ENCODE data around the gene IL25. TPM values are rescaled to one million over a fixed set of nuclear protein-coding genes. Genes with fewer than 3 reads are reported as not detected.

The IL25 gene
- total and polyA plus RNA-seq, 7 experiments from 2014 or later: not detected

DNA sequence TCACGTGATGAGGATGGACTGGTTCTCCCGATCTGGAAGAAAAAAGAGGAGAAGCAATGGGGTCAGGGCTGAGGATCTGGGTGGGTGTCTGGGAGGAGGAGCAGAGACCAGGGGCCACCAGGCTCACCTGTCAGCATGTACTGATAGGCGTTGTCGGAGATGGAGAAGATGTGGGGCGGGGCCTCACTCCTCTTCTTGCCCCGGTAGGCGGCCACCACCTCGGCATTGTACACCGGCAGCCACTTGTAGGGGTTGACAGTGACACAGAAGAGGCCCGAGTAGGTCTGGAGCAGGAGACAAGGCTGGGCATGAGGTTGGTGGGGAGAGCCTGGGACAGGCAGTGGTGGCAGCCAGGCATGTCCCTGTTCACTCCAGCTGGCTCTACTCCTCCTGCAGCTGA lies 32.5 kb downstream of the IL25 start:
- H3K27ac Mint-ChIP-seq: no peak overlapping the region

GRCh38 chr14:23405516-23406025 lies 33.0 kb downstream of the IL25 start:
- Histone ChIP-seq H3K9me3 (ENCODE audit: control insufficient read depth in 2 of 3, low read length in 3 of 3) (no peaks in the 10 kb centered on the region), H3K27ac (ENCODE audit: low read depth, low read length) (no peak overlapping the region), H3K4me3 (ENCODE audit: low read length) (no peak overlapping the region), H3K36me3 (ENCODE audit: control insufficient read depth in 2 of 3, insufficient read depth in 3 of 3, low read length in 3 of 3) (no peaks in the 10 kb centered on the region), H3K4me1 (ENCODE audit: control insufficient read depth in 2 of 2, insufficient read depth in 2 of 2, low read length in 2 of 2) (no peaks in the 10 kb centered on the region), H3K27me3 (ENCODE audit: control insufficient read depth in 2 of 2, insufficient read depth in 2 of 2, low read length in 2 of 2) (no peaks in the 10 kb centered on the region)
- Mint-ChIP-seq H3K27ac (no peak overlapping the region), H3K27me3 (peaks cover 0 to 20% (median 5%) of the 10 kb centered on the region in 5 donors), H3K4me3 (no peak overlapping the region), H3K4me1 (peaks cover 0 to 4% (median 0%) of the 10 kb centered on the region in 7 donors), H3K36me3 (no peaks in the 10 kb centered on the region), H3K9me3 (no peaks in the 10 kb centered on the region)
- ChIA-PET POLR2A (no interaction called here), CTCF (no interaction called here)
- ATAC-seq (no peak), DNase-seq (no peak)
- intact Hi-C loops (cut with micrococcal nuclease): no loop called here

More for the DNA sequence above, 32.5 kb downstream of the IL25 start:
- Mint-ChIP-seq H3K9me3 (no peaks in the 10 kb centered on the region), H3K36me3 (no peaks in the 10 kb centered on the region), H3K4me1 (peaks cover 0 to 4% (median 0%) of the 10 kb centered on the region in 7 donors), H3K4me3 (no peak overlapping the region), H3K27me3 (peaks cover 0 to 18% (median 5%) of the 10 kb centered on the region in 5 donors)
- Histone ChIP-seq H3K4me3 (ENCODE audit: low read length) (no peak overlapping the region), H3K9me3 (ENCODE audit: control insufficient read depth in 2 of 3, low read length in 3 of 3) (no peaks in the 10 kb centered on the region), H3K27ac (ENCODE audit: low read depth, low read length) (no peak overlapping the region), H3K36me3 (ENCODE audit: control insufficient read depth in 2 of 3, insufficient read depth in 3 of 3, low read length in 3 of 3) (no peaks in the 10 kb centered on the region), H3K27me3 (ENCODE audit: control insufficient read depth in 2 of 2, insufficient read depth in 2 of 2, low read length in 2 of 2) (no peaks in the 10 kb centered on the region), H3K4me1 (ENCODE audit: control insufficient read depth in 2 of 2, insufficient read depth in 2 of 2, low read length in 2 of 2) (no peaks in the 10 kb centered on the region)
- ChIA-PET POLR2A (no interaction called here), CTCF (no interaction called here)
- no peak for ATAC-seq
- intact Hi-C loops (cut with micrococcal nuclease): no loop called here
- DNase-seq: no peak

DNA sequence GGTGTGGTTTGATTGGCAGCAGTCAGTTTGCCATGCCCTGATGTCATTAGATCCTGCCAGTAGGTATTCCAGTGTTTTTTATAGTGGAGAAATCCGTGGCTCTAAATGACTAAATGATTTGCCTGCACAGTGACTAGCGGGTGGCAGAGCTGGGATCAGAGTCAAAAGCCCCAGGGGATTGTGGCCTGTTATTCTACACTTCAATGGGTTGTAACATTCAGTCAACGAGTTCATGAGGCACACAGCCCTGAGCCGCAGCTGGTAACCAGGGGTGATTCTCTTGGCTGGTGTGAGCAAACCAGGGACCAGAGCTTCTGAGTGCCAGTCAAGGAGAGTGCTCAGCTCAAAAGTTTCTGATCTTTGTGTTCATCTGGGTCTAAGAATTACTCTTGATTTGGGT lies 33.6 kb downstream of the IL25 start:
- Histone ChIP-seq H3K9me3 (ENCODE audit: control insufficient read depth in 2 of 3, low read length in 3 of 3) (no peaks in the 10 kb centered on the region), H3K4me3 (ENCODE audit: low read length) (no peak overlapping the region), H3K4me1 (ENCODE audit: control insufficient read depth in 2 of 2, insufficient read depth in 2 of 2, low read length in 2 of 2) (no peaks in the 10 kb centered on the region), H3K36me3 (ENCODE audit: control insufficient read depth in 2 of 3, insufficient read depth in 3 of 3, low read length in 3 of 3) (no peaks in the 10 kb centered on the region), H3K27me3 (ENCODE audit: control insufficient read depth in 2 of 2, insufficient read depth in 2 of 2, low read length in 2 of 2) (no peaks in the 10 kb centered on the region), H3K27ac (ENCODE audit: low read depth, low read length) (no peak overlapping the region)
- ATAC-seq (no peak), DNase-seq (no peak)
- intact Hi-C loops (cut with micrococcal nuclease): no loop called here
- Mint-ChIP-seq H3K9me3 (no peaks in the 10 kb centered on the region), H3K4me1 (peaks cover 0 to 4% (median 0%) of the 10 kb centered on the region in 7 donors), H3K36me3 (no peaks in the 10 kb centered on the region), H3K27me3 (peaks cover 0 to 27% (median 5%) of the 10 kb centered on the region in 5 donors), H3K4me3 (no peak overlapping the region), H3K27ac (no peak overlapping the region)
- ChIA-PET POLR2A (no interaction called here), CTCF (no interaction called here)

DNA sequence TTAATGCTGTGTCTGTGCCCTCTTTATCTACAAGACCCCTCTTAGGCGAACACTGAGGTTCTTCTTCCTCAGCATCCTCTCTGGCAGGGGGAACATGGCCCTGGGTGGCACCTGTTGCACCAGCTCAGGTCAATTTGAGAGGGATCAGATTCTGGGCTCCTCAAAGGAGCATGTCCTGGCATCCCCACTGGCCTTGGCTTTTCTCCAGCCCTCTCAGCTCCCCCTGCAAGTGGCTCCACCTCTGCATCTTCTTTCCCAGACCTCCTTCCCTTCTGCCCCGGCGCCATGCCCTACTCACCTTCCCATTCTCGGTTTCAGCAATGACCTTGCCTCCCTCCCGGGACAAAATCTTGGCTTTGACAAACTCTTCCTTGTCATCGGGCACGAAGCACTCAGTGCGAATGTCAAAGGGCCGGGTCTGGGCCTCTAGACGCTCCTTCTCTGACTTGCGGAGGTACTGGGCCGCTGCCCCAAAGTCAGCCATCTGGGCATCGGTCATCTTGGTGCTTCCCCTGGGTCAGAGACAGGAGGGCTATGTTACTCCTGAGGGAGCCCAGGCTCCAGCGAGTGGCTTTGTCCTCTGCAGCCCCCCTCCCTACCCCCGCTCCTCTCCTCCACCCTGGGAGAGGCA lies 34.2 kb downstream of the IL25 start:
- Histone ChIP-seq H3K27ac (ENCODE audit: low read depth, low read length) (no peak overlapping the region), H3K27me3 (ENCODE audit: control insufficient read depth in 2 of 2, insufficient read depth in 2 of 2, low read length in 2 of 2) (no peaks in the 10 kb centered on the region), H3K36me3 (ENCODE audit: control insufficient read depth in 2 of 3, insufficient read depth in 3 of 3, low read length in 3 of 3) (no peaks in the 10 kb centered on the region), H3K4me1 (ENCODE audit: control insufficient read depth in 2 of 2, insufficient read depth in 2 of 2, low read length in 2 of 2) (no peaks in the 10 kb centered on the region), H3K9me3 (ENCODE audit: control insufficient read depth in 2 of 3, low read length in 3 of 3) (no peaks in the 10 kb centered on the region), H3K4me3 (ENCODE audit: low read length) (no peak overlapping the region)
- intact Hi-C loops (cut with micrococcal nuclease): no loop called here
- Mint-ChIP-seq H3K4me3 (no peak overlapping the region), H3K27me3 (peaks cover 0 to 28% (median 5%) of the 10 kb centered on the region in 5 donors), H3K4me1 (peaks cover 0 to 4% (median 0%) of the 10 kb centered on the region in 7 donors), H3K9me3 (no peaks in the 10 kb centered on the region), H3K27ac (no peak overlapping the region), H3K36me3 (no peaks in the 10 kb centered on the region)
- CTCF ChIA-PET: no interaction called here
- ATAC-seq: no peak
- DNase-seq: no peak
- POLR2A ChIA-PET: no interaction called here

- no peaks in the 10 kb centered on the region for H3K9me3 Mint-ChIP-seq
- POLR2A ChIA-PET: no interaction called here
- no peaks in the 10 kb centered on the region for H3K27me3 ChIP-seq (ENCODE audit: control insufficient read depth in 2 of 2, insufficient read depth in 2 of 2, low read length in 2 of 2)
Observed at GRCh38 chr14:23407516-23408306, 35.1 kb downstream of the IL25 start, which contains the start of gene MYH6. MYH6 (minus strand) TSS chr14:23408273; CDS start chr14:23407223, 1,050 bp downstream.

GRCh38 chr14:23408307-23408630 lies 35.7 kb downstream of the IL25 start:
- no peaks in the 10 kb centered on the region for H3K9me3 Mint-ChIP-seq

More at GRCh38 chr14:23407516-23408306, 35.1 kb downstream of the IL25 start, which contains the start of gene MYH6:
- Mint-ChIP-seq H3K27me3 (peaks cover 0 to 28% (median 5%) of the 10 kb centered on the region in 5 donors), H3K36me3 (no peaks in the 10 kb centered on the region), H3K4me1 (peaks cover 0 to 2% (median 0%) of the 10 kb centered on the region in 7 donors), H3K27ac (no peak within 1 kb of the TSS), H3K4me3 (no peak within 1 kb of the TSS)
- Histone ChIP-seq H3K9me3 (ENCODE audit: control insufficient read depth in 2 of 3, low read length in 3 of 3) (no peaks in the 10 kb centered on the region), H3K27ac (ENCODE audit: low read depth, low read length) (no peak within 1 kb of the TSS), H3K4me3 (ENCODE audit: low read length) (no peak within 1 kb of the TSS), H3K4me1 (ENCODE audit: control insufficient read depth in 2 of 2, insufficient read depth in 2 of 2, low read length in 2 of 2) (no peaks in the 10 kb centered on the region), H3K36me3 (ENCODE audit: control insufficient read depth in 2 of 3, insufficient read depth in 3 of 3, low read length in 3 of 3) (no peaks in the 10 kb centered on the region)
- ATAC-seq (no peak), DNase-seq (no peak)
- CTCF ChIA-PET: no interaction called here
- intact Hi-C loops (cut with micrococcal nuclease): no loop called here

More at GRCh38 chr14:23408307-23408630, 35.7 kb downstream of the IL25 start:
- Mint-ChIP-seq H3K36me3 (no peaks in the 10 kb centered on the region), H3K27me3 (peaks cover 0 to 26% (median 5%) of the 10 kb centered on the region in 5 donors), H3K4me3 (no peak overlapping the region), H3K4me1 (no peaks in the 10 kb centered on the region), H3K27ac (no peak overlapping the region)
- H3K4me3 ChIP-seq (ENCODE audit: low read length): no peak overlapping the region
- H3K4me1 ChIP-seq (ENCODE audit: control insufficient read depth in 2 of 2, insufficient read depth in 2 of 2, low read length in 2 of 2): no peaks in the 10 kb centered on the region
- no peak for ATAC-seq
- no peaks in the 10 kb centered on the region for H3K27me3 ChIP-seq (ENCODE audit: control insufficient read depth in 2 of 2, insufficient read depth in 2 of 2, low read length in 2 of 2)
- POLR2A ChIA-PET: no interaction called here
- H3K9me3 ChIP-seq (ENCODE audit: control insufficient read depth in 2 of 3, low read length in 3 of 3): no peaks in the 10 kb centered on the region
- DNase-seq: no peak
- CTCF ChIA-PET: no interaction called here
- no peaks in the 10 kb centered on the region for H3K36me3 ChIP-seq (ENCODE audit: control insufficient read depth in 2 of 3, insufficient read depth in 3 of 3, low read length in 3 of 3)
- intact Hi-C loops (cut with micrococcal nuclease): no loop called here
- H3K27ac ChIP-seq (ENCODE audit: low read depth, low read length): no peak overlapping the region

Measured in naive thymus-derived CD4-positive, alpha-beta T cell (primary cell).